K562 (cell line): ENCODE data around the gene C2CD4D. TPM values are rescaled to one million over a fixed set of nuclear protein-coding genes. Genes with fewer than 3 reads are reported as not detected.

Source experiments
- ATAC-seq: fragments of 200-7000 bp; cut with Tn5 transposase; 3 replicates; pipeline ENCODE4 v1.9.1; 2020; ENCODE audit warnings: moderate library complexity
- BruUV-seq: library from RNA; stranded (reverse); fragments of 400-500 nt; replicated peaks from 2 replicates; lab custom pipeline; 2021; lab: Mats Ljungman, UMichigan
- CTCF ChIA-PET: fragments of 300-600 bp; formaldehyde crosslinking; extraction: SDS; loops from one replicate; lab custom pipeline; 2021; ENCODE audit warnings: low intra/inter-chr PET ratio; lab: Yijun Ruan, JAX
- POLR2A ChIA-PET: fragments of 300-600, 350-650 bp; sonication (Branson Sonifier 250); formaldehyde crosslinking; extraction: SDS; loops from one replicate; lab custom pipeline; 2021; ENCODE audit warnings: antibody characterized with exemption, inconsistent platforms; lab: Yijun Ruan, JAX
- DNase-seq, 4 experiments: peaks; one replicate each; pipeline versions ENCODE4 v3.0.0 to v3.0.0-alpha.2; 2011 to 2018; ENCODE audit warnings: low spot score in 3 of 4, mixed read lengths in 3 of 4; ENCODE audit errors: extremely low read depth in 1 of 4
- FAIRE-seq: peaks from 2 replicates; lab custom pipeline; 2011; peaks lifted over from hg19 to GRCh38; lab: Jason Lieb, UNC
- H2AFZ ChIP-seq: 2 replicates; pipeline ENCODE4 v1.6.0; 2011; ENCODE audit warnings: low read depth, low read length, control low read depth, inconsistent platforms
- H3K27ac ChIP-seq: fragments of 200-600 bp; 3 replicates; pipeline ENCODE4 v1.8.0; 2011; ENCODE audit warnings: low read depth, mild to moderate bottlenecking, control low read depth, inconsistent platforms, low read length, moderate library complexity, mixed read lengths; ENCODE audit errors: extremely low read depth
- H3K27me3 ChIP-seq, 2 experiments: fragments of 300-600 bp in 1 of 2; 2 replicates in 1 of 2; 3 replicates in 1 of 2; pipeline versions ENCODE4 v1.6.0 to v1.8.0; 2011; ENCODE audit warnings: inconsistent platforms in 2 of 2, low read length in 2 of 2, mild to moderate bottlenecking in 1 of 2, mixed read lengths in 1 of 2, moderate library complexity in 1 of 2; ENCODE audit not compliant: control insufficient read depth in 2 of 2, insufficient read depth in 2 of 2
- H3K36me3 ChIP-seq: fragments of 300-600 bp; 3 replicates; pipeline ENCODE4 v1.8.0; 2011; ENCODE audit warnings: mild to moderate bottlenecking, low read length, inconsistent platforms; ENCODE audit not compliant: control insufficient read depth, insufficient read depth
- H3K4me1 ChIP-seq, 2 experiments: fragments of 200-600 bp in 1 of 2; replicated peaks in 1 of 2; 2 replicates in 1 of 2; 3 replicates in 1 of 2; pipeline versions ENCODE4 v1.5.1 to v1.8.0; 2011; ENCODE audit warnings: inconsistent platforms in 2 of 2, low read length in 2 of 2, mild to moderate bottlenecking in 1 of 2, mixed read lengths in 1 of 2, moderate library complexity in 1 of 2; ENCODE audit not compliant: control insufficient read depth in 2 of 2, insufficient read depth in 2 of 2
- H3K4me2 ChIP-seq: 2 replicates; pipeline ENCODE4 v1.6.1; 2011; ENCODE audit warnings: low read length, control low read depth, inconsistent platforms, mixed read lengths; ENCODE audit not compliant: insufficient read depth
- H3K4me3 ChIP-seq: fragments of 200-600 bp; sonication (generic), shearing (Covaris generic); 2 replicates; pipeline ENCODE4 v1.5.1; 2016; ENCODE audit warnings: control low read depth, inconsistent platforms
- H3K79me2 ChIP-seq: fragments of 200-600 bp; 3 replicates; pipeline ENCODE4 v1.8.0; 2011; ENCODE audit warnings: low read length, inconsistent platforms; ENCODE audit not compliant: control insufficient read depth, insufficient read depth
- H3K9ac ChIP-seq, 2 experiments: 2 replicates each; pipeline versions ENCODE4 v1.6.0 to v1.6.1; 2011; ENCODE audit warnings: low read depth in 2 of 2, low read length in 2 of 2, control low read depth in 1 of 2, inconsistent platforms in 1 of 2, mild to moderate bottlenecking in 1 of 2, mixed read lengths in 1 of 2; ENCODE audit not compliant: insufficient read depth in 1 of 2
- H3K9me1 ChIP-seq: one replicate; pipeline ENCODE4 v1.6.0; 2011; ENCODE audit warnings: inconsistent platforms, mild to moderate bottlenecking, low read length, moderate library complexity; ENCODE audit not compliant: control insufficient read depth, insufficient read depth
- H3K9me3 ChIP-seq: replicated peaks from 2 replicates; pipeline ENCODE4 v1.5.1; 2011; ENCODE audit warnings: low read depth, low read length, inconsistent platforms; ENCODE audit not compliant: control insufficient read depth, insufficient read depth
- H4K20me1 ChIP-seq: replicated peaks from 2 replicates; pipeline ENCODE4 v1.6.1; 2011; ENCODE audit warnings: low read length, inconsistent platforms, mixed read lengths; ENCODE audit not compliant: control insufficient read depth, insufficient read depth
- C11orf30 ChIP-seq: fragments of 450-650 bp; IDR thresholded peaks from 2 replicates; pipeline ENCODE4 v1.6.1; 2016; ENCODE audit warnings: low read depth, mild to moderate bottlenecking
- CCAR2 ChIP-seq: fragments of 200-400 bp; formaldehyde crosslinking; IDR thresholded peaks from 2 replicates; pipeline ENCODE4 v1.6.1; 2017; ENCODE audit warnings: mild to moderate bottlenecking, low read depth, low read length
- FOXO4 ChIP-seq: fragments of 450-650 bp; formaldehyde crosslinking; IDR thresholded peaks from 2 replicates; pipeline ENCODE4 v1.4.0; 2020; ENCODE audit warnings: mild to moderate bottlenecking, moderate library complexity
- KLF16 ChIP-seq: IDR thresholded peaks from 2 replicates; pipeline ENCODE4 v1.6.1; 2016; ENCODE audit warnings: antibody characterized with exemption
- L3MBTL2 ChIP-seq: fragments of 450-650 bp; IDR thresholded peaks from 2 replicates; pipeline ENCODE4 v1.6.1; 2016; ENCODE audit warnings: mild to moderate bottlenecking, moderate library complexity
- MAFF ChIP-seq: IDR thresholded peaks from 2 replicates; pipeline ENCODE4 v1.6.1; 2012; ENCODE audit warnings: low read length, improper control_type of control experiment
- MAFK ChIP-seq: IDR thresholded peaks from 2 replicates; pipeline ENCODE4 v1.6.1; 2011; ENCODE audit warnings: low read length, improper control_type of control experiment
- MEF2A ChIP-seq: IDR thresholded peaks from 2 replicates; pipeline ENCODE4 v1.6.1; 2011; ENCODE audit warnings: low read depth, mild to moderate bottlenecking, low read length, moderate library complexity; ENCODE audit not compliant: control insufficient read depth
- MEIS2 ChIP-seq: fragments of 450-650 bp; IDR thresholded peaks from 2 replicates; pipeline ENCODE4 v1.6.1; 2014; ENCODE audit warnings: mild to moderate bottlenecking; ENCODE audit not compliant: partially characterized antibody
- NFE2 ChIP-seq: IDR thresholded peaks from 2 replicates; pipeline ENCODE4 v1.6.1; 2014; ENCODE audit warnings: antibody characterized with exemption, low read depth
- NR2C1 ChIP-seq, 2 experiments: fragments of 450-650 bp; IDR thresholded peaks; 2 replicates each; pipeline ENCODE4 v1.6.1; 2017; ENCODE audit warnings: mild to moderate bottlenecking in 2 of 2, antibody characterized with exemption in 1 of 2, inconsistent platforms in 1 of 2, missing compliant biosample characterization in 1 of 2, missing genetic modification characterization in 1 of 2
- PBX2 ChIP-seq, 2 experiments: IDR thresholded peaks in 1 of 2; conservative IDR thresholded peaks in 1 of 2; 2 replicates each; pipeline ENCODE4 v1.6.1; 2016; ENCODE audit warnings: low read depth in 2 of 2, mild to moderate bottlenecking in 1 of 2, missing compliant biosample characterization in 1 of 2, missing genetic modification characterization in 1 of 2, moderate library complexity in 1 of 2
- SMARCA4 ChIP-seq: fragments of 450-650 bp; IDR thresholded peaks from 2 replicates; pipeline ENCODE4 v1.6.1; 2016
- ZBTB2 ChIP-seq: fragments of 450-650 bp; IDR thresholded peaks from 2 replicates; pipeline ENCODE4 v1.6.1; 2016; ENCODE audit warnings: antibody characterized with exemption
- ZBTB7A ChIP-seq: IDR thresholded peaks from 2 replicates; pipeline ENCODE4 v1.6.1; 2011; ENCODE audit warnings: low read depth, mild to moderate bottlenecking, low read length, moderate library complexity, borderline replicate concordance; ENCODE audit not compliant: control insufficient read depth
- ZNF232 ChIP-seq: sonication (generic); formaldehyde crosslinking; IDR thresholded peaks from 2 replicates; pipeline ENCODE4 v1.8.0; 2022; ENCODE audit warnings: mild to moderate bottlenecking, missing genetic modification reagents
- ZNF316 ChIP-seq: fragments of 450-650 bp; IDR thresholded peaks from 2 replicates; pipeline ENCODE4 v1.6.1; 2016
- ZNF584 ChIP-seq: fragments of 200-800 bp; sonication (Bioruptor generic); IDR thresholded peaks from 2 replicates; pipeline ENCODE4 v1.6.1; 2016; ENCODE audit warnings: low read depth, mild to moderate bottlenecking, missing genetic modification characterization, missing compliant biosample characterization
- WGBS: fragments of 100-300 bp; shearing (Covaris generic); methylation state at CpG from one replicate; pipeline ENCODE4 v1.1.6; 2016; ENCODE audit warnings: low coverage, mixed read lengths; ENCODE audit not compliant: insufficient coverage; ENCODE audit errors: missing lambda C conversion rate; 5-methylcytosine and 5-hydroxymethylcytosine counted together
- in situ Hi-C: fragments of 300-500 bp; cut with MboI; formaldehyde crosslinking; loops from 4 replicates; pipeline ENCODE4 v1.15.0; 2018; ENCODE audit warnings: inconsistent platforms, mixed read lengths
- intact Hi-C: fragments of 100-400 bp; cut with micrococcal nuclease; formaldehyde crosslinking; loops from 2 replicates; pipeline ENCODE4 v1.14.2; 2022
- polyA plus RNA-seq, 8 experiments: library from polyadenylated mRNA; depleted of rRNA in 4 of 8; stranded (reverse) in 5 of 8; unstranded in 3 of 8; fragments of >200 nt; fragmentation: Nextera tagmentation in 2 of 8; fragmentation: Illumina TruSeq in 1 of 8; extraction: Ambion mirVana in 2 of 8; extraction: Trizol in 1 of 8; gene quantifications; 2 replicates each; pipeline versions ENCODE4 v1.2.1 to v1.2.3, GENCODE V29; 2011 to 2014; ENCODE audit warnings: inconsistent platforms in 1 of 8, missing spikeins in 1 of 8
- total RNA-seq, 7 experiments: library from RNA; depleted of rRNA in 6 of 7; stranded (reverse); fragments of >200 nt in 6 of 7; fragmentation: Illumina TruSeq in 2 of 7; extraction: Trizol in 2 of 7; gene quantifications; 2 replicates each; pipeline versions ENCODE4 v1.2.1 to v1.2.3, GENCODE V29; 2011 to 2021; ENCODE audit warnings: low replicate concordance in 1 of 7

C2CD4D gene
- total and polyA plus RNA-seq, 9 of the 15 experiments (the other 6 are each of a cell fraction or from before 2014, with no cell fraction given), result not detected

- FAIRE-seq (peak; percentile 37), ATAC-seq (no peak), DNase-seq (no peak)
- Histone ChIP-seq H3K4me1 (peaks cover 5 to 7% of the 10 kb centered on the region in 2 experiments; a peak in 3 of 5 replicates), H3K9me1 (peaks cover 3% of the 10 kb centered on the region), H3K27ac (no peak overlapping the region), H3K9me3 (no peaks in the 10 kb centered on the region), H2AFZ (no peak overlapping the region), H3K4me2 (no peak overlapping the region), H3K9ac (no peak overlapping the region), H3K4me3 (no peak overlapping the region), H3K36me3 (no peaks in the 10 kb centered on the region), H3K79me2 (no peaks in the 10 kb centered on the region), H3K27me3 (peaks cover 14 to 36% of the 10 kb centered on the region in 2 experiments), H4K20me1 (0 out of 2 replicates have a peak, but pooled peaks cover under 1% of the 10 kb centered on the region)
- ChIA-PET POLR2A (interaction anchor here (1.4 kb wide), 1 partner anchor 10 kb away, joined by 3 read pairs; no protein-coding TSS in a partner anchor), CTCF (no interaction called here)
- WGBS, result 2% methylated on average over 4 of the region's 4 CpGs
- BruUV-seq, result no TSS peak
- in situ Hi-C loops, result no loop called here
- intact Hi-C loops, result no loop called here
- no peak for TF ChIP-seq NR2C1 (IDR thresholded peaks at IDR 0.05)
- TF ChIP-seq NR2C1 (tag; IDR thresholded peaks at IDR 0.05), result no peak
- TF ChIP-seq ZNF232 (CRISPR knock-in tag), result no peak
- TF ChIP-seq NFE2, result peak; percentile 29; the same call in 1 of the 2 replicates
- peak; percentile 89 for TF ChIP-seq C11orf30
- no peak for TF ChIP-seq L3MBTL2
- no peak for TF ChIP-seq FOXO4 (CRISPR knock-in tag)
- no peak for TF ChIP-seq ZNF584 (CRISPR knock-in tag)
- TF ChIP-seq MEF2A, result no peak
- TF ChIP-seq ZBTB7A, result no peak
- TF ChIP-seq ZBTB2, result no peak
- no peak for TF ChIP-seq SMARCA4
- TF ChIP-seq MAFK, result peak; percentile 76
- no peak for TF ChIP-seq KLF16
- peak; percentile 79 for TF ChIP-seq MAFF
- TF ChIP-seq CCAR2, result no peak
- peak; percentile 95 for TF ChIP-seq ZNF316
- peak; percentile 89 for TF ChIP-seq MEIS2
- TF ChIP-seq PBX2 (CRISPR knock-in tag; IDR thresholded peaks at IDR 0.05; ENCODE audit: low read depth), result no peak
- peak; percentile 89 for TF ChIP-seq PBX2 (tag; conservative IDR thresholded peaks at IDR 0.05; ENCODE audit: low read depth)
Measured at GRCh38 chr1:151855933-151856332, 16.3 kb upstream of the C2CD4D start.
